ENCODE results near the gene CNR1.
A peak's percentile ranks its signal among the peaks of the same experiment; 100 is the strongest.

Gene CNR1

GRCh38 chr6:88145298-88145963 is 20.7 kb downstream of the CNR1 start:
- no peak for TF ChIP-seq CTCF (conservative IDR thresholded peaks at IDR 0.05; ENCODE audit: low read depth, low read length)
- DNase-seq (ENCODE audit: low read depth): no peak
- no peak overlapping the region for H3K4me3 ChIP-seq (ENCODE audit: low read depth, low read length)

DNA sequence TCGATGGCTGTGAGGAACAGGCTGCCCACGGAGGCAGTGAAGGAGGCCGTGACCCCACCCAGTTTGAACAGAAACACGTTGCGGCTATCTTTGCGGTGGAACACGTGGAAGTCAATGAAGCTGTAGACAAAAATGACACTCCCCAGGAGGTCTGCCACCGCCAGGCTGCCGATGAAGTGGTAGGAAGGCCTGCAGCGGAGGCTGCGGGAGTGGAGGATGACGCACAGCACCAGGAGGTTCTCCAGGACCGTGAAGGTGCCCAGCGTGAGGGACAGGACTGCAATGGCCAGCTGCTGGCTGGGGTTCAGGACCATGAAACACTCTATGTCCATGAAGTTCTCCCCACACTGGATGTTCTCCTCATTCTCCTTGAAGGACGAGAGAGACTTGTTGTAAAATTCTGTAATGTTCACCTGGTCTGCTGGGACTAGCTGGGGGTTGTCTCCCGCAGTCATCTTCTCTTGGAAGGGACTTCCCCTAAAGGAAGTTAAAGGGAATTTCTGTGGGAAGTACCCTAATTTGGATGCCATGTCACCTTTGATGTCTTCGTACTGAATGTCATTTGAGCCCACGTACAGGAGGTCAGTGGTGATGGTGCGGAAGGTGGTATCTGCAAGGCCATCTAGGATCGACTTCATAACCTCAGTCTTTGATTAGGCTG is 21.4 kb downstream of the CNR1 start:
- TF ChIP-seq CTCF (conservative IDR thresholded peaks at IDR 0.05; ENCODE audit: low read depth, low read length): no peak
- H3K4me3 ChIP-seq (ENCODE audit: low read depth, low read length): no peak overlapping the region

GRCh38 chr6:88143421-88144157 is 22.6 kb downstream of the CNR1 start:
- DNase-seq (ENCODE audit: low read depth): no peak
- H3K4me3 ChIP-seq (ENCODE audit: low read depth, low read length): no peak overlapping the region
- no peak for TF ChIP-seq CTCF (conservative IDR thresholded peaks at IDR 0.05; ENCODE audit: low read depth, low read length)

More for the DNA sequence above, 21.4 kb downstream of the CNR1 start:
- DNase-seq (ENCODE audit: low read depth): no peak

- TF ChIP-seq CTCF (conservative IDR thresholded peaks at IDR 0.05; ENCODE audit: low read depth, low read length): no peak
- peak; percentile 23 for DNase-seq (ENCODE audit: low read depth)
- H3K4me3 ChIP-seq (ENCODE audit: low read depth, low read length): no peak overlapping the region
Observed at GRCh38 chr6:88142297-88142668, 23.9 kb downstream of the CNR1 start.

DNA sequence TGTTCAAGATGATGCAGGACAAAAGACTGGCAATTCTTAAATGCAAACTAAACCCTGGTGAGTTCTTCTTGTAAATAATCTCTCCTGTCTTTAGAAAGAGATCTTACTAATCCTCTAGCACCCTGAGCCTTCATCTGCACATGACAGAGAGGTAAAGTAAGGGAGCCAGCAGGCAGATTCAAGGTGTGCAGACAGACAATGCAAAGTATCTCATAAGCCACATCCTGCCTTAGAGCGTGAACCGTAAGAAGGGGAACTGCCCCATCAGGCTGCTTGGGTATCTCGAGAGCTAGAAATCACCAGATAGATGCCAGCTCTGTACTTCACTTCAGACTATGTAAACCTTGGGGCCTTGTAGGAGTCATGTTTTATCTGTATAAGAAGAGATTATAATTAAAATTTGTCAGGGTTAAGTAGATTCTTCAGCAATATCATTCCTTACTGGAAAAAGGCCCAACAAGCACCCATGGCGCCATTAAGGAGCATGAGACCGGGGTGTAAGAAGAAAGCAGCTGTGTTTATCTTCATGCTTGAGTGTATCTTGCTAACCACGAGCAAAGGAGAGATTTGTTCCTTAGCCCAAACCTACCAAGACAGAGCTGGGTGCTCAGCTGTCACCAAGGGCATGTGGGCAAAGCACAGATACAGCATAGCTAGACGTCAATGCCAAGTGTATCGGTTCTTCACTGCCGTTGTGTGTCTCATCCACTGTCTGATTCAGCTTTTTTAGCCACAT is 24.4 kb downstream of the CNR1 start:
- TF ChIP-seq CTCF (conservative IDR thresholded peaks at IDR 0.05; ENCODE audit: low read depth, low read length): no peak

GRCh38 chr6:88137915-88138314 is 28.2 kb downstream of the CNR1 start:
- H3K4me3 ChIP-seq (ENCODE audit: low read depth, low read length): no peak overlapping the region
- no peak for TF ChIP-seq CTCF (conservative IDR thresholded peaks at IDR 0.05; ENCODE audit: low read depth, low read length)
- no peak for DNase-seq (ENCODE audit: low read depth)

More for the DNA sequence above, 24.4 kb downstream of the CNR1 start:
- H3K4me3 ChIP-seq (ENCODE audit: low read depth, low read length): no peak overlapping the region
- DNase-seq (ENCODE audit: low read depth): no peak
